Hepatocyte (in vitro differentiated cells): ENCODE data around the gene SLC7A7. TPM values are rescaled to one million over a fixed set of nuclear protein-coding genes. Genes with fewer than 3 reads are reported as not detected.

Experiments
- DNase-seq: peaks from one replicate; pipeline ENCODE4 v3.0.0-alpha.2; 2016; ENCODE audit warnings: low spot score
- H2AFZ ChIP-seq: fragments of 200-600 bp; sonication (generic); 2 replicates; pipeline ENCODE4 v1.6.0; 2016; ENCODE audit warnings: antibody characterized with exemption, mild to moderate bottlenecking
- H3K27ac ChIP-seq: fragments of 200-600 bp; sonication (generic); 2 replicates; pipeline ENCODE4 v1.5.1; 2016; ENCODE audit warnings: mild to moderate bottlenecking
- H3K27me3 ChIP-seq: fragments of 200-600 bp; sonication (generic); 2 replicates; pipeline ENCODE4 v1.6.1; 2016
- H3K36me3 ChIP-seq: fragments of 200-600 bp; sonication (generic); replicated peaks from 2 replicates; pipeline ENCODE4 v1.5.1; 2016; ENCODE audit warnings: low read depth; ENCODE audit not compliant: insufficient read depth
- H3K4me1 ChIP-seq: fragments of 200-600 bp; sonication (generic); 2 replicates; pipeline ENCODE4 v1.5.1; 2016; ENCODE audit warnings: mild to moderate bottlenecking, moderate library complexity; ENCODE audit not compliant: insufficient read depth
- H3K4me2 ChIP-seq: fragments of 200-600 bp; sonication (generic); 2 replicates; pipeline ENCODE4 v1.6.0; 2016
- H3K4me3 ChIP-seq: fragments of 200-600 bp; sonication (generic); 2 replicates; pipeline ENCODE4 v1.5.1; 2016; ENCODE audit warnings: mild to moderate bottlenecking
- H3K79me2 ChIP-seq: fragments of 200-600 bp; sonication (generic); 2 replicates; pipeline ENCODE4 v1.6.0; 2017; ENCODE audit warnings: mild to moderate bottlenecking
- H3K9me2 ChIP-seq: fragments of 200-600 bp; sonication (generic); replicated peaks from 2 replicates; pipeline ENCODE4 v1.6.0; 2017; ENCODE audit warnings: mild to moderate bottlenecking; ENCODE audit not compliant: insufficient read depth
- H3K9me3 ChIP-seq: fragments of 200-600 bp; sonication (generic); 2 replicates; pipeline ENCODE4 v1.5.1; 2016; ENCODE audit warnings: low read depth, mild to moderate bottlenecking
- H4K20me1 ChIP-seq: fragments of 200-600 bp; sonication (generic); 2 replicates; pipeline ENCODE4 v1.6.0; 2016; ENCODE audit warnings: mild to moderate bottlenecking; ENCODE audit not compliant: insufficient read depth, poor library complexity, severe bottlenecking
- CTCF ChIP-seq: fragments of 200-600 bp; sonication (generic); IDR thresholded peaks from 2 replicates; pipeline ENCODE4 v1.5.1; 2016; ENCODE audit warnings: antibody characterized with exemption, mild to moderate bottlenecking; ENCODE audit not compliant: poor library complexity
- EZH2 ChIP-seq: fragments of 200-600 bp; sonication (generic); IDR thresholded peaks from 2 replicates; pipeline ENCODE4 v1.6.1; 2016; ENCODE audit warnings: antibody characterized with exemption, mild to moderate bottlenecking, borderline replicate concordance
- EZH2phosphoT487 ChIP-seq: fragments of 200-600 bp; sonication (generic); IDR thresholded peaks from one replicate; pipeline ENCODE4 v1.6.1; 2018; ENCODE audit warnings: antibody characterized with exemption, mild to moderate bottlenecking, low read depth, moderate library complexity; ENCODE audit not compliant: unreplicated experiment, severe bottlenecking
- WGBS: methylation state at CpG from one replicate; pipeline ENCODE4 v1.1.6; 2016; ENCODE audit warnings: low lambda C conversion rate; ENCODE audit errors: missing lambda C conversion rate; 5-methylcytosine and 5-hydroxymethylcytosine counted together
- polyA plus RNA-seq: library from polyadenylated mRNA; unstranded; fragments of >200 nt; fragmentation: Nextera tagmentation; extraction: Ambion mirVana; gene quantifications from 2 replicates; pipeline ENCODE4 v1.2.1, GENCODE V29; 2016
- total RNA-seq: library from RNA; depleted of rRNA; stranded (reverse); fragments of >200 nt; gene quantifications from 2 replicates; pipeline ENCODE4 v1.2.3, GENCODE V29; 2014

Gene SLC7A7
- total and polyA plus RNA-seq, 2 experiments from 2014 or later, result 206 to 337 TPM

- H3K9me3 ChIP-seq, result no peaks in the 10 kb centered on the region
- no peaks in the 10 kb centered on the region for H3K36me3 ChIP-seq
- no peak for DNase-seq
- H4K20me1 ChIP-seq, result peaks cover 17% of the 10 kb centered on the region
- WGBS, result 96% methylated on average over 9 of the region's 9 CpGs
- peaks cover 20% of the 10 kb centered on the region for H3K4me1 ChIP-seq
- H3K9me2 ChIP-seq, result no peaks in the 10 kb centered on the region
- TF ChIP-seq EZH2, result no peak
- TF ChIP-seq CTCF, result no peak
- TF ChIP-seq EZH2phosphoT487, result no peak
- no peak overlapping the region for H3K27ac ChIP-seq
- no peaks in the 10 kb centered on the region for H3K27me3 ChIP-seq
- no peak overlapping the region for H3K4me2 ChIP-seq
- H3K79me2 ChIP-seq, result peaks cover 58% of the 10 kb centered on the region
- H3K4me3 ChIP-seq, result no peak overlapping the region
- H2AFZ ChIP-seq, result no peak overlapping the region
These were observed 26.1 kb upstream of the SLC7A7 start for GRCh38 chr14:22841311-22841710.

GRCh38 chr14:22839159-22839779 is 24.0 kb upstream of the SLC7A7 start:
- Histone ChIP-seq H3K4me1 (peaks cover 15% of the 10 kb centered on the region), H3K79me2 (peaks cover 58% of the 10 kb centered on the region), H2AFZ (no peak overlapping the region), H3K9me3 (no peaks in the 10 kb centered on the region), H4K20me1 (peaks cover 17% of the 10 kb centered on the region), H3K4me2 (peak overlapping the region; percentile 88), H3K4me3 (peak overlapping the region; percentile 89), H3K27ac (peak overlapping the region; percentile 98), H3K27me3 (no peaks in the 10 kb centered on the region), H3K9me2 (no peaks in the 10 kb centered on the region), H3K36me3 (no peaks in the 10 kb centered on the region)
- WGBS, result 72% methylated on average over 6 of the region's 6 CpGs
- DNase-seq, result no peak
- TF ChIP-seq EZH2phosphoT487 (no peak), CTCF (no peak), EZH2 (no peak)

- Histone ChIP-seq H3K9me3 (no peaks in the 10 kb centered on the region), H3K36me3 (no peaks in the 10 kb centered on the region), H3K79me2 (peaks cover 58% of the 10 kb centered on the region), H3K4me3 (peak overlapping the region; percentile 89), H3K27ac (peak overlapping the region; percentile 98), H3K9me2 (no peaks in the 10 kb centered on the region), H3K4me2 (peak overlapping the region; percentile 88), H2AFZ (no peak overlapping the region), H4K20me1 (peaks cover 17% of the 10 kb centered on the region), H3K27me3 (no peaks in the 10 kb centered on the region), H3K4me1 (peaks cover 15% of the 10 kb centered on the region)
- 38% methylated on average over 6 of the region's 6 CpGs for WGBS
- DNase-seq, result peak; percentile 40
- TF ChIP-seq EZH2phosphoT487 (no peak), EZH2 (no peak), CTCF (no peak)
These were observed 23.4 kb upstream of the SLC7A7 start for GRCh38 chr14:22838631-22839041.
